GM21576 (cell line): Measurements from ENCODE around the gene FAM180A.

Experiments
- ATAC-seq: cut with Tn5 transposase; IDR thresholded peaks from one replicate; pipeline ENCODE4 v1.9.1; 2021; ENCODE audit warnings: mild to moderate bottlenecking, moderate library complexity; ENCODE audit not compliant: unreplicated experiment

FAM180A gene

GRCh38 chr7:135771961-135772638, 23.5 kb upstream of the FAM180A start:
- ATAC-seq = no peak

GRCh38 chr7:135771051-135771450, 22.4 kb upstream of the FAM180A start:
- no peak for ATAC-seq

GRCh38 chr7:135770139-135770710, 21.6 kb upstream of the FAM180A start:
- ATAC-seq = no peak

- ATAC-seq = no peak
Observed at GRCh38 chr7:135769005-135769802, 20.6 kb upstream of the FAM180A start.

- ATAC-seq = no peak
Observed at GRCh38 chr7:135768467-135768866, 19.9 kb upstream of the FAM180A start.

- no peak for ATAC-seq
Observed at GRCh38 chr7:135768064-135768463, 19.5 kb upstream of the FAM180A start.

- ATAC-seq = no peak
Observed at GRCh38 chr7:135763261-135763660, 14.6 kb upstream of the FAM180A start.

GRCh38 chr7:135761751-135762488, 13.3 kb upstream of the FAM180A start:
- ATAC-seq = no peak

- ATAC-seq = no peak
Observed at GRCh38 chr7:135759532-135759931, 10.9 kb upstream of the FAM180A start.

GRCh38 chr7:135758531-135758932, 9.9 kb upstream of the FAM180A start:
- ATAC-seq = no peak

- ATAC-seq = no peak
Observed at GRCh38 chr7:135757719-135758411, 9.3 kb upstream of the FAM180A start.

GRCh38 chr7:135756191-135756590, 7.6 kb upstream of the FAM180A start:
- no peak for ATAC-seq

- no peak for ATAC-seq
Observed at GRCh38 chr7:135755351-135755753, 6.7 kb upstream of the FAM180A start.

- no peak for ATAC-seq
Observed at GRCh38 chr7:135753616-135754413, 5.2 kb upstream of the FAM180A start.

- no peak for ATAC-seq
Observed at GRCh38 chr7:135747366-135747765, 1.2 kb downstream of the FAM180A start.

GRCh38 chr7:135745703-135746312, 2.8 kb downstream of the FAM180A start:
- no peak for ATAC-seq

- no peak for ATAC-seq
Observed at GRCh38 chr7:135744938-135745702, 3.5 kb downstream of the FAM180A start.

- ATAC-seq = no peak
Observed at GRCh38 chr7:135743907-135744731, 4.5 kb downstream of the FAM180A start.
